ENCODE measurements around the gene CYFIP1.

CYFIP1 gene

GRCh38 chr15:22959321-22960101 lies 20.7 kb downstream of the CYFIP1 start:
- TF ChIP-seq CTCF (IDR thresholded peaks at IDR 0.05; ENCODE audit: low read depth, low read length): no peak
- H3K4me3 ChIP-seq (ENCODE audit: low read depth, low read length): no peak overlapping the region

GRCh38 chr15:22958487-22959280 lies 21.5 kb downstream of the CYFIP1 start:
- TF ChIP-seq CTCF (IDR thresholded peaks at IDR 0.05; ENCODE audit: low read depth, low read length): no peak

GRCh38 chr15:22956978-22957260 lies 23.2 kb downstream of the CYFIP1 start:
- no peak for TF ChIP-seq CTCF (IDR thresholded peaks at IDR 0.05; ENCODE audit: low read depth, low read length)
- H3K4me3 ChIP-seq (ENCODE audit: low read depth, low read length): no peak overlapping the region

More at GRCh38 chr15:22958487-22959280, 21.5 kb downstream of the CYFIP1 start:
- H3K4me3 ChIP-seq (ENCODE audit: low read depth, low read length): no peak overlapping the region

- no peak overlapping the region for H3K4me3 ChIP-seq (ENCODE audit: low read depth, low read length)
- no peak for TF ChIP-seq CTCF (IDR thresholded peaks at IDR 0.05; ENCODE audit: low read depth, low read length)
These were observed 23.8 kb downstream of the CYFIP1 start for GRCh38 chr15:22956257-22956977.

- TF ChIP-seq CTCF (IDR thresholded peaks at IDR 0.05; ENCODE audit: low read depth, low read length): no peak
- H3K4me3 ChIP-seq (ENCODE audit: low read depth, low read length): no peak overlapping the region
These were observed 24.5 kb downstream of the CYFIP1 start for GRCh38 chr15:22955544-22956119.

- no peak for TF ChIP-seq CTCF (IDR thresholded peaks at IDR 0.05; ENCODE audit: low read depth, low read length)
- no peak overlapping the region for H3K4me3 ChIP-seq (ENCODE audit: low read depth, low read length)
These were observed 25.2 kb downstream of the CYFIP1 start for GRCh38 chr15:22954798-22955543.
